Natural killer cell (primary cell): ENCODE results near the gene DIO3. TPM values are rescaled to one million over a fixed set of nuclear protein-coding genes. Genes with fewer than 3 reads are reported as not detected.

Experiments
- ATAC-seq, 3 donors: fragments of 150-1000 bp in 2 of 3; fragments of 200-7000 bp in 1 of 3; cut with Tn5 transposase; 1 replicate in 1 of 3; 2 replicates in 2 of 3; pipeline ENCODE4 v1.10.0; 2021; ENCODE audit warnings: mild to moderate bottlenecking in 2 of 3, moderate library complexity in 2 of 3
- DNase-seq, 2 donors: peaks; one replicate each; pipeline versions ENCODE4 v3.0.0 to v3.0.0-alpha.2; 2013 to 2021; ENCODE audit warnings: mixed read lengths in 1 of 2
- H3K27ac ChIP-seq: one replicate; pipeline ENCODE4 v1.5.1; 2013; ENCODE audit warnings: mild to moderate bottlenecking, low read length
- H3K27me3 ChIP-seq: one replicate; pipeline ENCODE4 v1.6.1; 2013; ENCODE audit warnings: low read length; ENCODE audit not compliant: control insufficient read depth, insufficient read depth
- H3K36me3 ChIP-seq: one replicate; pipeline ENCODE4 v1.6.1; 2013; ENCODE audit warnings: low read length; ENCODE audit not compliant: control insufficient read depth, insufficient read depth
- H3K4me1 ChIP-seq: one replicate; pipeline ENCODE4 v1.6.1; 2013; ENCODE audit warnings: low read length; ENCODE audit not compliant: control insufficient read depth, insufficient read depth
- H3K4me3 ChIP-seq: one replicate; pipeline ENCODE4 v1.5.1; 2013; ENCODE audit warnings: low read length
- H3K9me3 ChIP-seq: one replicate; pipeline ENCODE4 v1.6.1; 2013; ENCODE audit warnings: low read length; ENCODE audit not compliant: control insufficient read depth, insufficient read depth
- H3K27ac Mint-ChIP-seq, 2 donors: one replicate each; pipeline ENCODE4 v1.8.0; 2022; ENCODE audit warnings: mild to moderate bottlenecking in 2 of 2, mixed read lengths in 2 of 2, moderate library complexity in 1 of 2
- H3K27me3 Mint-ChIP-seq, 2 donors: one replicate each; pipeline ENCODE4 v1.8.0; 2022; ENCODE audit warnings: low read depth in 2 of 2, mixed read lengths in 2 of 2
- H3K36me3 Mint-ChIP-seq: one replicate; pipeline ENCODE4 v1.8.0; 2022; ENCODE audit warnings: mixed read lengths
- H3K4me1 Mint-ChIP-seq, 2 donors: one replicate each; pipeline ENCODE4 v1.8.0; 2022; ENCODE audit warnings: mixed read lengths in 2 of 2
- H3K4me3 Mint-ChIP-seq: one replicate; pipeline ENCODE4 v1.8.0; 2022; ENCODE audit warnings: mild to moderate bottlenecking, moderate library complexity, mixed read lengths
- H3K9me3 Mint-ChIP-seq, 2 donors: one replicate each; pipeline ENCODE4 v1.8.0; 2022; ENCODE audit warnings: mixed read lengths in 2 of 2
- CTCF ChIP-seq: fragments of 200-600 bp; IDR thresholded peaks from one replicate; pipeline ENCODE4 v1.8.0; 2022; ENCODE audit warnings: antibody characterized with exemption
- WGBS: methylation state at CpG from one replicate; pipeline ENCODE4 v1.1.7; 2013; ENCODE audit warnings: missing lambda C conversion rate; ENCODE audit not compliant: insufficient coverage; 5-methylcytosine and 5-hydroxymethylcytosine counted together
- intact Hi-C: fragments of 100-400 bp; cut with micrococcal nuclease; formaldehyde crosslinking; loops from one replicate; pipeline ENCODE4 v1.14.2; 2022
- total RNA-seq, 4 donors: library from RNA; stranded (reverse); fragments of 120-200 nt in 1 of 4; gene quantifications; one replicate each; pipeline versions ENCODE4 v1.2.3 to v1.2.4, GENCODE V29; 2013 to 2022

DIO3 gene
- total RNA-seq, 3 donors from 2014 or later (not counting 1 experiment from before 2014, with no cell fraction given) = not detected

- WGBS = 91% methylated on average over 12 of the region's 12 CpGs
- H3K4me1 Mint-ChIP-seq = peaks cover 5 to 16% of the 10 kb centered on the region in 2 donors
- no peak for ATAC-seq
- H3K9me3 ChIP-seq = no peaks in the 10 kb centered on the region
- no peak overlapping the region for H3K27ac Mint-ChIP-seq
- H3K4me3 Mint-ChIP-seq = no peak overlapping the region
- no peaks in the 10 kb centered on the region for H3K9me3 Mint-ChIP-seq
- peaks cover 7% of the 10 kb centered on the region for H3K4me1 ChIP-seq
- intact Hi-C loops = no loop called here
- no peak overlapping the region for H3K27ac ChIP-seq
- H3K36me3 Mint-ChIP-seq = no peaks in the 10 kb centered on the region
- no peak overlapping the region for H3K4me3 ChIP-seq
- peaks cover 14 to 21% of the 10 kb centered on the region in 2 donors for H3K27me3 Mint-ChIP-seq
- H3K27me3 ChIP-seq = peaks cover 2% of the 10 kb centered on the region
- no peak for DNase-seq
- TF ChIP-seq CTCF = no peak
- H3K36me3 ChIP-seq = no peaks in the 10 kb centered on the region
Measured at GRCh38 chr14:101602466-101602840, 41.2 kb downstream of the DIO3 start.

- H3K36me3 ChIP-seq = no peaks in the 10 kb centered on the region
- peaks cover 0 to 9% of the 10 kb centered on the region in 2 donors for H3K4me1 Mint-ChIP-seq
- no peak for TF ChIP-seq CTCF
- H3K36me3 Mint-ChIP-seq = no peaks in the 10 kb centered on the region
- intact Hi-C loops = no loop called here
- H3K4me1 ChIP-seq = peaks cover 4% of the 10 kb centered on the region
- no peak overlapping the region for H3K27ac Mint-ChIP-seq
- no peak overlapping the region for H3K4me3 Mint-ChIP-seq
- no peak for DNase-seq
- no peak overlapping the region for H3K27ac ChIP-seq
- 92% methylated on average over 8 of the region's 8 CpGs for WGBS
- H3K4me3 ChIP-seq = no peak overlapping the region
- peaks cover 17 to 24% of the 10 kb centered on the region in 2 donors for H3K27me3 Mint-ChIP-seq
- peaks cover 2% of the 10 kb centered on the region for H3K27me3 ChIP-seq
- H3K9me3 ChIP-seq = no peaks in the 10 kb centered on the region
- no peaks in the 10 kb centered on the region for H3K9me3 Mint-ChIP-seq
- ATAC-seq = no peak
Measured at GRCh38 chr14:101603096-101603495, 41.8 kb downstream of the DIO3 start.

GRCh38 chr14:101604228-101604934 is 43.1 kb downstream of the DIO3 start:
- Mint-ChIP-seq H3K4me1 (peaks cover 0 to 5% of the 10 kb centered on the region in 2 donors), H3K27me3 (peaks cover 27 to 37% of the 10 kb centered on the region in 2 donors), H3K4me3 (no peak overlapping the region), H3K27ac (no peak overlapping the region), H3K36me3 (no peaks in the 10 kb centered on the region), H3K9me3 (no peaks in the 10 kb centered on the region)
- peaks cover 4% of the 10 kb centered on the region for H3K27me3 ChIP-seq
- H3K4me3 ChIP-seq = no peak overlapping the region
- H3K4me1 ChIP-seq = no peaks in the 10 kb centered on the region
- H3K27ac ChIP-seq = no peak overlapping the region
- WGBS = 87% methylated on average over 7 of the region's 9 CpGs
- H3K36me3 ChIP-seq = no peaks in the 10 kb centered on the region
- TF ChIP-seq CTCF = no peak
- no peak for ATAC-seq
- intact Hi-C loops = no loop called here
- no peaks in the 10 kb centered on the region for H3K9me3 ChIP-seq
- no peak for DNase-seq
